Measurements from ENCODE around the gene SLC9A9. TPM values are rescaled to one million over a fixed set of nuclear protein-coding genes. Genes with fewer than 3 reads are reported as not detected.

SLC9A9 gene
- polyA plus RNA-seq, 1 donor from 2014 or later = 0.54 TPM

GRCh38 chr3:143291836-143292447 is 556.3 kb downstream of the SLC9A9 start (continued):
- no peak for TF ChIP-seq SMC3 (conservative IDR thresholded peaks at IDR 0.05; ENCODE audit: poor library complexity)

- no peaks in the 10 kb centered on the region for H3K9me2 ChIP-seq (ENCODE audit: insufficient read depth, low read length)
- H3K4me2 ChIP-seq (ENCODE audit: low read length) = no peak overlapping the region
- no peaks in the 10 kb centered on the region for H3F3A ChIP-seq (ENCODE audit: insufficient read depth, low read length, poor library complexity, severe bottlenecking)
- H3K79me2 ChIP-seq (replicated peaks; ENCODE audit: insufficient read depth, low read length) = no peaks in the 10 kb centered on the region
- H3K27ac ChIP-seq (ENCODE audit: low read length) = no peak overlapping the region
- TF ChIP-seq EP300 (conservative IDR thresholded peaks at IDR 0.05; ENCODE audit: poor library complexity, severe bottlenecking) = no peak
- no peaks in the 10 kb centered on the region for H4K20me1 ChIP-seq (ENCODE audit: insufficient read depth)
- no peaks in the 10 kb centered on the region for H3K9me3 ChIP-seq (ENCODE audit: low read length)
- H3K4me3 ChIP-seq (ENCODE audit: low read length) = no peak overlapping the region
- no peak overlapping the region for H2AFZ ChIP-seq (ENCODE audit: low read depth, low read length)
- no peaks in the 10 kb centered on the region for H3K36me3 ChIP-seq (ENCODE audit: insufficient read depth, low read length)
- no peaks in the 10 kb centered on the region for H3K27me3 ChIP-seq (ENCODE audit: insufficient read depth, low read depth, low read length)
- no peak overlapping the region for H3K9ac ChIP-seq (ENCODE audit: low read length)
Observed at GRCh38 chr3:143288944-143289343, 559.3 kb downstream of the SLC9A9 start.

- Histone ChIP-seq H3K27ac (ENCODE audit: low read length) (no peak overlapping the region), H4K20me1 (ENCODE audit: insufficient read depth) (no peaks in the 10 kb centered on the region), H2AFZ (ENCODE audit: low read depth, low read length) (no peak overlapping the region), H3K9ac (ENCODE audit: low read length) (no peak overlapping the region), H3K4me3 (ENCODE audit: low read length) (no peak overlapping the region), H3K27me3 (ENCODE audit: insufficient read depth, low read depth, low read length) (no peaks in the 10 kb centered on the region), H3K36me3 (ENCODE audit: insufficient read depth, low read length) (no peaks in the 10 kb centered on the region), H3F3A (ENCODE audit: insufficient read depth, low read length, poor library complexity, severe bottlenecking) (no peaks in the 10 kb centered on the region), H3K79me2 (replicated peaks; ENCODE audit: insufficient read depth, low read length) (no peaks in the 10 kb centered on the region), H3K9me2 (ENCODE audit: insufficient read depth, low read length) (no peaks in the 10 kb centered on the region), H3K9me3 (ENCODE audit: low read length) (no peaks in the 10 kb centered on the region), H3K4me2 (ENCODE audit: low read length) (no peak overlapping the region)
- TF ChIP-seq SMC3 (conservative IDR thresholded peaks at IDR 0.05; ENCODE audit: poor library complexity) (no peak), EP300 (conservative IDR thresholded peaks at IDR 0.05; ENCODE audit: poor library complexity, severe bottlenecking) (no peak), EZH2 (IDR thresholded peaks at IDR 0.05; ENCODE audit: borderline replicate concordance, insufficient read depth, low read length, poor library complexity, severe bottlenecking) (no peak), RAD21 (conservative IDR thresholded peaks at IDR 0.05) (no peak), CTCF (IDR thresholded peaks at IDR 0.05; ENCODE audit: poor library complexity, severe bottlenecking) (no peak), MXI1 (conservative IDR thresholded peaks at IDR 0.05; ENCODE audit: poor library complexity, severe bottlenecking) (no peak), REST (IDR thresholded peaks at IDR 0.05; ENCODE audit: borderline replicate concordance) (no peak)
Observed at GRCh38 chr3:143287403-143287802, 560.9 kb downstream of the SLC9A9 start.
